ENCODE data around the gene ABCA2. TPM values are rescaled to one million over a fixed set of nuclear protein-coding genes. Genes with fewer than 3 reads are reported as not detected.

The ABCA2 gene
- total and polyA plus RNA-seq, 9 of the 15 experiments (the other 6 are each of a cell fraction or from before 2014, with no cell fraction given), result 0.69 to 16.3 (median 6.1) TPM; not detected in 2

- Histone ChIP-seq H2AFZ (ENCODE audit: low read depth, low read length) (peak overlapping the region; percentile 55; the same call in 1 of the 2 replicates), H3K4me1 (replicated peaks in 1 of 2; ENCODE audit: control insufficient read depth in 2 of 2, insufficient read depth in 2 of 2, low read length in 2 of 2) (peaks cover 5 to 92% of the 10 kb centered on the region in 2 experiments; a peak in 4 of 5 replicates), H3K9me1 (ENCODE audit: control insufficient read depth, insufficient read depth, low read length) (no peaks in the 10 kb centered on the region), H3K4me3 (no peak overlapping the region), H4K20me1 (replicated peaks; ENCODE audit: control insufficient read depth, insufficient read depth, low read length) (no peaks in the 10 kb centered on the region), H3K36me3 (ENCODE audit: control insufficient read depth, insufficient read depth, low read length) (no peaks in the 10 kb centered on the region), H3K79me2 (ENCODE audit: control insufficient read depth, insufficient read depth, low read length) (no peaks in the 10 kb centered on the region), H3K27ac (ENCODE audit: extremely low read depth, low read depth, low read length) (no peak overlapping the region), H3K9me3 (replicated peaks; ENCODE audit: control insufficient read depth, insufficient read depth, low read depth, low read length) (no peaks in the 10 kb centered on the region), H3K4me2 (ENCODE audit: insufficient read depth, low read length) (no peak overlapping the region), H3K27me3 (ENCODE audit: control insufficient read depth in 2 of 2, insufficient read depth in 2 of 2, low read length in 2 of 2) (no peaks in the 10 kb centered on the region), H3K9ac (ENCODE audit: insufficient read depth in 1 of 2, low read depth in 2 of 2, low read length in 2 of 2) (peak overlapping the region in 1 of 2 experiments; percentile 73; a peak in 2 of 4 replicates)
- FAIRE-seq (no peak), DNase-seq (ENCODE audit: extremely low read depth in 1 of 4, low spot score in 3 of 4) (no peak), ATAC-seq (no peak)
- CTCF ChIA-PET (ENCODE audit: low intra/inter-chr PET ratio), result no interaction called here
- POLR2A ChIA-PET, result interaction anchor here (0.6 to 1.6 kb wide), 8 partner anchors 10 to 706 kb away, joined by 3 to 6 read pairs (median 4); partner anchors contain the start of gene PAXX
- intact Hi-C loops (cut with micrococcal nuclease) (loop anchor here (2.0 kb wide), 1 partner anchor 60 kb away; no protein-coding TSS in a partner anchor), in situ Hi-C loops (cut with MboI) (no loop called here)
- no TSS peak for BruUV-seq (replicated peaks)
- TF ChIP-seq ZNF239 (CRISPR knock-in tag; IDR thresholded peaks at IDR 0.05), result no peak
- no peak for TF ChIP-seq ELK1 (CRISPR knock-in tag; IDR thresholded peaks at IDR 0.05)
- TF ChIP-seq YY1 (IDR thresholded peaks at IDR 0.05; ENCODE audit: borderline replicate concordance in 1 of 3, control insufficient read depth in 1 of 3, extremely low read depth in 1 of 3, insufficient read depth in 3 of 3, insufficient read length in 1 of 3, insufficient replicate concordance in 2 of 3, low read depth in 1 of 3, low read length in 2 of 3), result no peak
- TF ChIP-seq IFI16 (CRISPR knock-in tag; IDR thresholded peaks at IDR 0.05), result no peak
- no peak for TF ChIP-seq NFXL1 (CRISPR knock-in tag; IDR thresholded peaks at IDR 0.05)
- no peak for TF ChIP-seq GTF2E2 (tag; IDR thresholded peaks at IDR 0.05)
- no peak for TF ChIP-seq NR2C1 (IDR thresholded peaks at IDR 0.05)
- 0 out of 2 replicates have a peak, but pooled peaks have one; percentile 20 for TF ChIP-seq NR2C1 (tag; IDR thresholded peaks at IDR 0.05)
- TF ChIP-seq ZNF609 (CRISPR knock-in tag; IDR thresholded peaks at IDR 0.05; ENCODE audit: borderline replicate concordance), result no peak
- WGBS (ENCODE audit: insufficient coverage, low coverage, missing lambda C conversion rate), result 46% methylated on average over 10 of the region's 15 CpGs
Observed at GRCh38 chr9:136974817-136975535, 53.1 kb downstream of the ABCA2 start.
